ENCODE results near the gene ZDHHC19.

ZDHHC19 gene

DNA sequence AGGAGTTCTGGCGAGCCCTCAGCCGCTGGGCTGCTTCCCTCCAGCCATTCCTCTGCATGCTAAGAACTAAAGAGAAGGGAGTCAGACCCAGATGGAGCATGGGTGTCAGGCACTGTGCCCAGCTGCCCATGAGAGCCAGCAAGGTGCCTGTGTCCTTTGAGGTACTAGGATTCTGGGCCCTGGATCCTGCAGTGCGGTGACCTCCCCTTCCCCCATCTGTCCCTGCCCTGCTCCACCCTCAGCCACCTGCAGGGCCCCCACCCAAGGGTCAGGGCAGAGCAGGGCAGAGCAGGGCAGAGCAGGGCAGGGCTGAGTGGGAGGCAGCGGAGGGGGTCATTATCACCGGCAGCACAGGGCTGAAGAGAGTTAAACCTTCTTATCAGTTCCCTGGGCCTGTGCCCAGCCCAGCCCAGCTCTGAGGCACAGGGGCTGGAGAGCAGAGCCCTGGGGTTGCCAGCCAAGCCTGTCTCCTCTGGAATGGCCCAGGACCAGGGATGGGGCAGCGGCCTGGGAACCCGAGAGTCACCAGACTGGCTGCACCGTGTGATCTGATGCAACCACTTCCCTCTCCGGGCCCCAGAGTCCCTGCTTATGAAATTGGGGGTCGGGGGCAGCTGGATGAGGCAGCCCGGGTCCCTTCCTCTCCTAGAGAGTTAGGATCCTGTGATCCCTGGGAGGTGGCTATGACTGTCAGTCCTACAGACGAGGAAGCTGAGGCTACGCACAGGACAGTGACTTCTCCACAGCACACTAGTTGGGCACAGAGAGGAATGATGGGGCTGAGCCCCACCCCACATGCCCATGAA is 17.3 kb downstream of the ZDHHC19 start:
- Histone ChIP-seq H3K4me3 (ENCODE audit: low read depth in 1 of 2, low read length in 2 of 2) (no peak overlapping the region), H3K4me1 (ENCODE audit: insufficient read depth, low read length) (peaks cover 15% of the 10 kb centered on the region; the same call in 1 of the 2 replicates), H2AFZ (ENCODE audit: low read depth, low read length) (no peak overlapping the region), H3K36me3 (ENCODE audit: insufficient read depth, low read length) (no peaks in the 10 kb centered on the region), H3K9ac (ENCODE audit: low read depth, low read length) (no peak overlapping the region), H3K79me2 (ENCODE audit: insufficient read depth, low read length) (no peaks in the 10 kb centered on the region), H3K9me3 (ENCODE audit: insufficient read depth, low read length, severe bottlenecking) (no peaks in the 10 kb centered on the region), H4K20me1 (ENCODE audit: insufficient read depth, low read length) (no peaks in the 10 kb centered on the region), H3K27me3 (ENCODE audit: insufficient read depth, low read length, poor library complexity) (no peaks in the 10 kb centered on the region), H3K4me2 (ENCODE audit: insufficient read depth, low read length) (no peak overlapping the region), H3K27ac (ENCODE audit: low read length) (peak overlapping the region; percentile 51; the same call in 1 of the 2 replicates)
- no peak for TF ChIP-seq EZH2 (IDR thresholded peaks at IDR 0.05; ENCODE audit: borderline replicate concordance, low read depth, low read length, severe bottlenecking)
- TF ChIP-seq, protein P1, sequence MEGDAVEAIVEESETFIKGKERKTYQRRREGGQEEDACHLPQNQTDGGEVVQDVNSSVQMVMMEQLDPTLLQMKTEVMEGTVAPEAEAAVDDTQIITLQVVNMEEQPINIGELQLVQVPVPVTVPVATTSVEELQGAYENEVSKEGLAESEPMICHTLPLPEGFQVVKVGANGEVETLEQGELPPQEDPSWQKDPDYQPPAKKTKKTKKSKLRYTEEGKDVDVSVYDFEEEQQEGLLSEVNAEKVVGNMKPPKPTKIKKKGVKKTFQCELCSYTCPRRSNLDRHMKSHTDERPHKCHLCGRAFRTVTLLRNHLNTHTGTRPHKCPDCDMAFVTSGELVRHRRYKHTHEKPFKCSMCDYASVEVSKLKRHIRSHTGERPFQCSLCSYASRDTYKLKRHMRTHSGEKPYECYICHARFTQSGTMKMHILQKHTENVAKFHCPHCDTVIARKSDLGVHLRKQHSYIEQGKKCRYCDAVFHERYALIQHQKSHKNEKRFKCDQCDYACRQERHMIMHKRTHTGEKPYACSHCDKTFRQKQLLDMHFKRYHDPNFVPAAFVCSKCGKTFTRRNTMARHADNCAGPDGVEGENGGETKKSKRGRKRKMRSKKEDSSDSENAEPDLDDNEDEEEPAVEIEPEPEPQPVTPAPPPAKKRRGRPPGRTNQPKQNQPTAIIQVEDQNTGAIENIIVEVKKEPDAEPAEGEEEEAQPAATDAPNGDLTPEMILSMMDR (IDR thresholded peaks at IDR 0.05; ENCODE audit: borderline replicate concordance, extremely low read depth, low read length, poor library complexity, severe bottlenecking), result no peak
- no peak for ATAC-seq (ENCODE audit: insufficient read depth, low read depth)
- DNase-seq, result no peak

DNA sequence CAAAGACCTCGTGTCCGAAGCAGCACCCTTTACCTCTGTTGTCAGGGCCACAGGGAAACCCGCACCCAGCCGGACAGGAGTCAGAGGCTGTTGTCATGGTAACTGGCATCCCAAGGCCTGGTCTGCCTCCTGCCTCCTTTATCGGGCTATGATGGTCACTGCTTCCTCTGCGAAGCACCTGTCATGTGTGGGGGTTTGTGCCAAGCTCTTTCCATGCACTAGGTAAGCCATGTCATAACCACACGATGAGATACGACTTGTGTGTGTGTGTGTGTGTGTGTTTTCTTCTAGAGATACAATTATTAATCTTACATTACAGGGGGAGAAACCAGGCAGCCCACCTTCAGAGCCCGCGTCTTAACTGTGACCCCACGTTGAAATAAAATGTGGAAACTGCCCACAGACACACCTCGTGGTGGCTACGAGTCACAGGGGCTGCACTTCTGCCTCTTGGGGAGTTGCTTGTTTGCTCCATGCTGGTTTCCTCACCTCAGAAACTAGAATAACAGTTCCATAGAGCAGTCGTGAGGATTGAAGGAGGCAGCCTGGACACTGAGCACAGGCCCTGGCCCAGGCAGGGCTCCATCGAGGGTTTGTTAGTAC is 18.0 kb downstream of the ZDHHC19 start:
- H3K36me3 ChIP-seq (ENCODE audit: insufficient read depth, low read length), result no peaks in the 10 kb centered on the region
- H3K27ac ChIP-seq (ENCODE audit: low read length), result peak overlapping the region; percentile 51; the same call in 1 of the 2 replicates
- no peak overlapping the region for H3K4me3 ChIP-seq (ENCODE audit: low read depth in 1 of 2, low read length in 2 of 2)
- H2AFZ ChIP-seq (ENCODE audit: low read depth, low read length), result no peak overlapping the region
- no peaks in the 10 kb centered on the region for H3K27me3 ChIP-seq (ENCODE audit: insufficient read depth, low read length, poor library complexity)
- TF ChIP-seq EZH2 (IDR thresholded peaks at IDR 0.05; ENCODE audit: borderline replicate concordance, low read depth, low read length, severe bottlenecking), result no peak
- TF ChIP-seq, protein P1 (IDR thresholded peaks at IDR 0.05; ENCODE audit: borderline replicate concordance, extremely low read depth, low read length, poor library complexity, severe bottlenecking), result no peak
- ATAC-seq (ENCODE audit: insufficient read depth, low read depth) (no peak), DNase-seq (no peak)
- H3K4me1 ChIP-seq (ENCODE audit: insufficient read depth, low read length), result peaks cover 15% of the 10 kb centered on the region; the same call in 1 of the 2 replicates
- H4K20me1 ChIP-seq (ENCODE audit: insufficient read depth, low read length), result no peaks in the 10 kb centered on the region
- H3K4me2 ChIP-seq (ENCODE audit: insufficient read depth, low read length), result no peak overlapping the region
- H3K79me2 ChIP-seq (ENCODE audit: insufficient read depth, low read length), result no peaks in the 10 kb centered on the region
- no peak overlapping the region for H3K9ac ChIP-seq (ENCODE audit: low read depth, low read length)
- H3K9me3 ChIP-seq (ENCODE audit: insufficient read depth, low read length, severe bottlenecking), result no peaks in the 10 kb centered on the region

DNA sequence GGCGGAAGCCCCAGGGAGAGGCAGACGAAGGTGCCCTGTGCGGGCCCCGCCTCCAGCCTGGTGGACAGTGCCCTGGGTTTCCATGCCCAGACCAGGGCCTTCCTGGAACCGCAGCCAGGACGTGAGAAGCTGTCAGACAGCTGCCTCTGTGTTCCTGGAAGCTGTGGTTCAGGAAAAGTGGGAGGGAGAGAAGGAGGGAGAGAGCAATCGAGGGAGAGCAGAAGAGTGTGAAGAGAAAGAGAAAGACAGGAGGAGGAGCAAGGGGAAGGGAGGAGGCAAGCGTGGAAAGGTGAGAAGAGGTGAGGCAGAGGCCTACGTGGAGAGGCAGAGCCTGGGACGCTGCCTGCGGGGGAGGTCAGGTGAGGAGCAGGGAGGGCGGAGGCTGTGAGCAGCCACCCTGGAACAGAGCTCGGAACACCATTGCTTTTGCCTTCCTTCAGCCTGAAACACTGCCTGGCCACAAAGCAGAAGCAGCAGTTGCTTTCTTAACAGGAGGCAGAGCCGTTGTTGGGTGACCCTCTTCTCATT is 18.6 kb downstream of the ZDHHC19 start:
- Histone ChIP-seq H4K20me1 (ENCODE audit: insufficient read depth, low read length) (no peaks in the 10 kb centered on the region), H3K27me3 (ENCODE audit: insufficient read depth, low read length, poor library complexity) (no peaks in the 10 kb centered on the region), H2AFZ (ENCODE audit: low read depth, low read length) (no peak overlapping the region), H3K4me2 (ENCODE audit: insufficient read depth, low read length) (no peak overlapping the region), H3K9me3 (ENCODE audit: insufficient read depth, low read length, severe bottlenecking) (no peaks in the 10 kb centered on the region), H3K79me2 (ENCODE audit: insufficient read depth, low read length) (no peaks in the 10 kb centered on the region), H3K9ac (ENCODE audit: low read depth, low read length) (no peak overlapping the region), H3K27ac (ENCODE audit: low read length) (peak overlapping the region; percentile 2; the same call in 1 of the 2 replicates), H3K4me1 (ENCODE audit: insufficient read depth, low read length) (peaks cover 15% of the 10 kb centered on the region; the same call in 1 of the 2 replicates), H3K4me3 (ENCODE audit: low read depth in 1 of 2, low read length in 2 of 2) (no peak overlapping the region), H3K36me3 (ENCODE audit: insufficient read depth, low read length) (no peaks in the 10 kb centered on the region)
- TF ChIP-seq EZH2 (IDR thresholded peaks at IDR 0.05; ENCODE audit: borderline replicate concordance, low read depth, low read length, severe bottlenecking), result no peak
- TF ChIP-seq, protein P1 (IDR thresholded peaks at IDR 0.05; ENCODE audit: borderline replicate concordance, extremely low read depth, low read length, poor library complexity, severe bottlenecking), result no peak
- DNase-seq (no peak), ATAC-seq (ENCODE audit: insufficient read depth, low read depth) (no peak)

All from DND-41 (cell line).